Lower leg skin (tissue), 4 donors: ENCODE data around the gene LNP1. TPM values are rescaled to one million over a fixed set of nuclear protein-coding genes. Genes with fewer than 3 reads are reported as not detected.

Experiments
- DNase-seq, 2 donors: peaks; one replicate each; pipeline ENCODE4 v3.0.0-alpha.2; 2019; ENCODE audit warnings: low spot score in 2 of 2
- H3K4me3 ChIP-seq: fragments of 200-600 bp; sonication (generic); 2 replicates; pipeline ENCODE4 v1.5.1; 2017; ENCODE audit warnings: mild to moderate bottlenecking, low read depth; ENCODE audit not compliant: poor library complexity, severe bottlenecking
- POLR2A ChIP-seq, 2 donors: fragments of 450-650 bp; IDR thresholded peaks; one replicate each; pipeline ENCODE4 v1.6.1; 2016 to 2017; ENCODE audit warnings: antibody characterized with exemption in 2 of 2, mild to moderate bottlenecking in 1 of 2, moderate library complexity in 1 of 2
- WGBS, 2 donors: methylation state at CpG; one replicate each; pipeline ENCODE4 v1.1.5; 2018; 5-methylcytosine and 5-hydroxymethylcytosine counted together
- intact Hi-C: fragments of 100-400 bp; cut with DNase I; formaldehyde crosslinking; loops from one replicate; pipeline ENCODE4 v1.15.0; 2023; ENCODE audit warnings: low total_unique reads
- total RNA-seq, 4 donors: library from RNA; depleted of rRNA; stranded (reverse); fragments of >200 nt; gene quantifications; one replicate each; pipeline ENCODE4 v1.1.0, GENCODE V29; 2016
- TF ChIP-seq, protein P1 (sequence below), 3 donors: fragments of 450-650 bp; IDR thresholded peaks; one replicate each; pipeline ENCODE4 v1.5.1; 2016; ENCODE audit warnings: antibody characterized with exemption in 3 of 3, mild to moderate bottlenecking in 3 of 3, moderate library complexity in 2 of 3

LNP1 gene
- total RNA-seq, 4 donors from 2014 or later, result 0.19 to 1.7 (median 0.85) TPM

GRCh38 chr3:100416863-100417262, 15.5 kb downstream of the LNP1 start:
- no peak for TF ChIP-seq POLR2A (IDR thresholded peaks at IDR 0.05)
- TF ChIP-seq, protein P1, sequence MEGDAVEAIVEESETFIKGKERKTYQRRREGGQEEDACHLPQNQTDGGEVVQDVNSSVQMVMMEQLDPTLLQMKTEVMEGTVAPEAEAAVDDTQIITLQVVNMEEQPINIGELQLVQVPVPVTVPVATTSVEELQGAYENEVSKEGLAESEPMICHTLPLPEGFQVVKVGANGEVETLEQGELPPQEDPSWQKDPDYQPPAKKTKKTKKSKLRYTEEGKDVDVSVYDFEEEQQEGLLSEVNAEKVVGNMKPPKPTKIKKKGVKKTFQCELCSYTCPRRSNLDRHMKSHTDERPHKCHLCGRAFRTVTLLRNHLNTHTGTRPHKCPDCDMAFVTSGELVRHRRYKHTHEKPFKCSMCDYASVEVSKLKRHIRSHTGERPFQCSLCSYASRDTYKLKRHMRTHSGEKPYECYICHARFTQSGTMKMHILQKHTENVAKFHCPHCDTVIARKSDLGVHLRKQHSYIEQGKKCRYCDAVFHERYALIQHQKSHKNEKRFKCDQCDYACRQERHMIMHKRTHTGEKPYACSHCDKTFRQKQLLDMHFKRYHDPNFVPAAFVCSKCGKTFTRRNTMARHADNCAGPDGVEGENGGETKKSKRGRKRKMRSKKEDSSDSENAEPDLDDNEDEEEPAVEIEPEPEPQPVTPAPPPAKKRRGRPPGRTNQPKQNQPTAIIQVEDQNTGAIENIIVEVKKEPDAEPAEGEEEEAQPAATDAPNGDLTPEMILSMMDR (IDR thresholded peaks at IDR 0.05), result no peak
- intact Hi-C loops, result no loop called here
- WGBS, 2 donors, result 57 to 63% methylated on average over 1 of the region's 1 CpG
- no peak overlapping the region for H3K4me3 ChIP-seq
- no peak for DNase-seq

DNA sequence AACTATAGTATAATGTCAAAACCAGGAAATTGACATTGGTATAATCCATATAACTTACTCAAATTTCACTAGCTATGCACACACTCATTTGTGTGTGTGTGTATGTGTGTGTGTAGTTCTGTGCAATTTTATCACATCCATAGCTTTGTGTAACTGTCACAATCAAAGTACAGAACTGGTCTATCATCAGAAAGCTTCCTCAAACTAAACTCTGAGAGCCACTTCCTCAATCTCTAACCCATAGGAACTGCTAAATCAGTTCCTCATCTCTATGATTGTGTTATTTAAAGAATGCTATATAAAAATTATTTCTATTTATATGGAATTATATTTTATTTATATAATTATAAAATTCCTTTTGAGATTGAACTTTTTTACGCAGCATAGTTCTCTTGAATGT, 18.1 kb downstream of the LNP1 start:
- H3K4me3 ChIP-seq, result no peak overlapping the region
- WGBS, 2 donors, result 90 to 95% methylated on average over 1 of the region's 1 CpG
- intact Hi-C loops, result no loop called here
- TF ChIP-seq, protein P1 (IDR thresholded peaks at IDR 0.05), result no peak
- no peak for TF ChIP-seq POLR2A (IDR thresholded peaks at IDR 0.05)
- no peak for DNase-seq

- 89 to 93% methylated on average over 2 of the region's 2 CpGs for WGBS, 2 donors
- intact Hi-C loops, result no loop called here
- DNase-seq, result no peak
- no peak for TF ChIP-seq POLR2A (IDR thresholded peaks at IDR 0.05)
- TF ChIP-seq, protein P1 (IDR thresholded peaks at IDR 0.05), result no peak
- H3K4me3 ChIP-seq, result no peak overlapping the region
Observed at GRCh38 chr3:100420885-100421284, 19.5 kb downstream of the LNP1 start.

DNA sequence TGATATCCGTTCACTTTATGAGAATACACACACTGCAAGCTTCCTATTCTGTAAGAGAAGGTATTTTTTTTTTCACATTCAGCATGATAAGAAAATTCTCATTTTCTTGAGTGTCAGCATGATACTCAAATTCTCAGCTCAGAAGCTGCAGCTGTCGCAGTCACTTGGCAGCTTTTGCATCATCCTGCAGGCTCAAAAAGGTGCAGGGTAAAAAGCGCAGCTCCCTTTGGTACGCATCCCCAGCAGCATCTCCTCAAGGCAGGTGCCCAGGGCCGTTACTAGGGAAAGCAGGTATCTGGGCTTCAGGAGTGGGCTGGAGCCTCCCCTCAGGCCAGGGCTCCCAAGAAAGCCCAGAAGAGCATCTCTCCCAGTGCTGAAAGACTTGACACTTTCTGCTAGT, 22.3 kb downstream of the LNP1 start:
- 96 to 98% methylated on average over 5 of the region's 5 CpGs for WGBS, 2 donors
- H3K4me3 ChIP-seq, result no peak overlapping the region
- TF ChIP-seq, protein P1 (IDR thresholded peaks at IDR 0.05), result no peak
- no peak for TF ChIP-seq POLR2A (IDR thresholded peaks at IDR 0.05)
- DNase-seq, result no peak
- intact Hi-C loops, result no loop called here

- TF ChIP-seq, protein P1 (IDR thresholded peaks at IDR 0.05), result no peak
- TF ChIP-seq POLR2A (IDR thresholded peaks at IDR 0.05), result no peak
- no peak for DNase-seq
- intact Hi-C loops, result no loop called here
- WGBS, 2 donors, result 93 to 95% methylated on average over 2 of the region's 2 CpGs
- no peak overlapping the region for H3K4me3 ChIP-seq
Observed at GRCh38 chr3:100424261-100424660, 22.9 kb downstream of the LNP1 start.

GRCh38 chr3:100425316-100425715, 24.0 kb downstream of the LNP1 start:
- intact Hi-C loops, result no loop called here
- DNase-seq, result no peak
- TF ChIP-seq, protein P1 (IDR thresholded peaks at IDR 0.05), result no peak
- no peak for TF ChIP-seq POLR2A (IDR thresholded peaks at IDR 0.05)
- WGBS, 2 donors, result 44 to 58% methylated on average over 1 of the region's 1 CpG
- H3K4me3 ChIP-seq, result no peak overlapping the region
